GM21447 (cell line): ENCODE results near the gene DENND10.
"Not testable (repeated sequence)": the region's sequence is repeated elsewhere in the genome, so short reads cannot be mapped to it uniquely, and the experiment has no call there.

ENCODE experiments used
- ATAC-seq: cut with Tn5 transposase; IDR thresholded peaks from one replicate; pipeline ENCODE4 v1.9.1; 2021; ENCODE audit not compliant: unreplicated experiment

The DENND10 gene

GRCh38 chr10:119165171-119166117 lies 61.5 kb downstream of the DENND10 start, which contains the start of gene SFXN4:
Gene SFXN4, minus strand, starts transcription at chr10:119165714. Its CDS starts 67 bp downstream, at chr10:119165647.
- peak; percentile 86 for ATAC-seq

- no peak for ATAC-seq
Measured at GRCh38 chr10:119166118-119166500, 62.2 kb downstream of the DENND10 start.

- ATAC-seq = no peak
Measured at GRCh38 chr10:119166564-119166963, 62.7 kb downstream of the DENND10 start.

- no peak for ATAC-seq
Measured at GRCh38 chr10:119167041-119167440, 63.1 kb downstream of the DENND10 start.

- no peak for ATAC-seq
Measured at GRCh38 chr10:119174109-119174508, 70.2 kb downstream of the DENND10 start.

GRCh38 chr10:119176166-119176565 lies 72.3 kb downstream of the DENND10 start:
- no peak for ATAC-seq

GRCh38 chr10:119177708-119178371 lies 73.9 kb downstream of the DENND10 start:
- ATAC-seq = peak; percentile 18

- peak; percentile 90 for ATAC-seq
Measured at GRCh38 chr10:119178372-119179119, 74.6 kb downstream of the DENND10 start, which contains the start of gene PRDX3. Gene PRDX3, minus strand, starts transcription at chr10:119178812. Its CDS starts 22 bp downstream, at chr10:119178790.

- not testable (repeated sequence) for ATAC-seq
Measured at GRCh38 chr10:119180850-119181400, 77.0 kb downstream of the DENND10 start.

GRCh38 chr10:119183664-119184412 lies 79.9 kb downstream of the DENND10 start:
- ATAC-seq = no peak
